Activated gamma-delta T cell treated with anti-CD3 and anti-CD28 coated beads, Interleukin-2, amount 50 U/mL, for 16 hours (primary cell): ENCODE results near the gene PHF23.

ENCODE experiments used
- DNase-seq: peaks from one replicate; pipeline ENCODE4 v3.0.0-alpha.2; 2020; ENCODE audit warnings: low read depth

The PHF23 gene

DNA sequence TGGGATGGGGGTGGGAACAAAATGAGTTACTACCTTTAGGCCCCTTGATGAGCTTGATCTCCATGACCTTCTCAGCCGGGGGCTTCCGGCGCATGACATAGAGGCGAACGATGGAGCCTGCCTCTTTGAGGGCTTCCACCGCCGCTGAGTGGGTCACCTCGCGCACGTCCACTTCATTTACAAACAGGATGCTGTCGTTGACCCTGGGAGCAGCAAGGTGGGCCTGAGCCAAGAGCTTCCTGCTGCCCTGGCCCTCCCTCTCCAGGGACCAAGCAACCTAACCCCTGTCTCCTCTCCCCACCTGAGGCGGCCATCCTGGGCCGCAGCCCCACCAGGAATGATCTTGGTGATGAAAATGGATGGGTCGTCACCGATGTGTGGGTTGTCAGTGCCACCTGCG is 35.9 kb downstream of the PHF23 start:
- DNase-seq: no peak

DNA sequence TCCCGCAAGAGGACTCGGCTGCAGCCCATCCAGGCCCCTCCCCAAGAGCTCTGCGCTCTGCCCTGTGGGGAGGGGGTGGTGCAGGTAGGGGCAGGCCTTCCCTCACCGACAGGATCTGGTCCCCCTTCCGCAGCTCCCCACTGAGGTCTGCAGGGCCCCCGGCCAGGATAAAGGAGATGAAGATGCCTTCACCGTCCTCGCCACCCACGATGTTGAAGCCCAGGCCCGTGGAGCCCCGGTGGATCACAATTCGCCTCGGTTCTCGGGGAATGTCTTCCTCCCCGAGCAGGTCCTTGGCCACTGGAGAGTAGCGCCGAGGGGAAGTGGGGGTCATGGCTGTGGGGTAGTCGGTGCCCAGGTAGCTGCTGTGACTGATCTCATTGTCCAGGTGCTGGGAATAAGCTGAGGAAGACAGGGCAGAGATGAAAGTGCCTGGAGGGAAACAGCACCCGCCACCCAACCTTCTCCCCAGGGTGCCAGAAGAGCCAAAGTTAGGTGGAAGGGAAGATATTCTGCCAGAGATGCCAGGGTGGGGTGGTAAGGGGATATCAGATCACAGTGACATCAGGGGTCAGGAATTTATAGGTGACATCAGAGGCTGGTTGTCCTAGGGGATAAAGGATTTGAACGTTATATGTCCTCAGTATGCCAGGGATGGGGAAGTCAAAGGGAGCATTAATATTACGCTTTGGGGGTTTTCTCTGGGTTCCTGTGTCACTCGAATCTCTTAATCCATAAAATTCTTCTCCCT is 42.4 kb downstream of the PHF23 start:
- DNase-seq: no peak

DNA sequence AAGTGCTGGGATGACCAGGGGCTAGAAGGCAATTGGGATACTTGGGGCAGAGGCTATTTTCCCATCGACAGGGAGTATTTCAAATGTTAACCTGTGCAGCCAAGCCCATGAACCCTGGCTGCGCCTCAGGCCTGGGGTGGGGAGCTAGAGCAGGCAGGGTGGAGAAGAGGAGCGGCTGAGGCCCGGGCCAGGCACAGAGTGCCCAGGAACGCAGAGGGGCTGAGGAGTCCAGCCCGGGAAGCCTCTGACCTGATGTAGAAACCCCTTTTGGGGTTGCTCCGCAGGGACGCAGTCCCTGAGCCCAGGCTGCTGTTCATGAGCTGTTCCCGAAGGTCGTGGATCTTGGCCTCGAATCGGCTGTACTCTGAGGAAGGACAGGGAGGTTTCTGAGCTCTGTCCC is 43.3 kb downstream of the PHF23 start:
- DNase-seq: no peak

DNA sequence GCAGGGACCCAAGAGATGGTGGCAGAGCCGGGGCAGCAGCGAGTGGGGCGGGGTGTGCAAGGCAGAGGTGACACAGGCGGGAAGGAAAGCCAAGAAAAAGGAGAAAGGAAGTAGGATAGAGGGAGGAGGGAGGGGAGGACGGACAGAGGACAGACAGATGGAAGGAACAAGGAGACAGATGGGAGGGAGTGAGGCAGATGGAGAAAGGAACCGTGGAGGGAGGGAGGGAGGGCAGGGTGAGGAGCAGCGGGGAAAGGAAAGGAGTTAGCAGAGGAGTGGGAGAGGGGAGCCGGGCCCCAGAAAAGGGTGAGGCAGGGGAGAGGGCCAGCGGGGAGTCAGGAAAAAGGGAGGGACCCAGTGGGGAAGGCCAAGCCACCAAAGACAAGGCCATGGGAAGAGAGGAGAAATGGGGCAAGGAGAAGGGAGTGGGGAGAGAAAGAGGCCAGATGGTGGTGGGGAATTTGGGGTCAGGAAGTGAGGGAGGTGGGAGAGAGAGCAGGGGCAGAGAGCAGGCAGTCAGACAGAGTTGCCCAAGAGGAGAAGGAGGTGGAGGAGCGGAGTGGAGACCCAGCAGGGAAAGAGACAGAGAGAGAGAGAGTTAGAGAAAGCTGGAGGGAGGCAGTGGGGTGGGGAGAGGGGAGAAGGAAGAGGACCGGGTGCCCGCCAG is 46.9 kb downstream of the PHF23 start:
- DNase-seq: no peak

DNA sequence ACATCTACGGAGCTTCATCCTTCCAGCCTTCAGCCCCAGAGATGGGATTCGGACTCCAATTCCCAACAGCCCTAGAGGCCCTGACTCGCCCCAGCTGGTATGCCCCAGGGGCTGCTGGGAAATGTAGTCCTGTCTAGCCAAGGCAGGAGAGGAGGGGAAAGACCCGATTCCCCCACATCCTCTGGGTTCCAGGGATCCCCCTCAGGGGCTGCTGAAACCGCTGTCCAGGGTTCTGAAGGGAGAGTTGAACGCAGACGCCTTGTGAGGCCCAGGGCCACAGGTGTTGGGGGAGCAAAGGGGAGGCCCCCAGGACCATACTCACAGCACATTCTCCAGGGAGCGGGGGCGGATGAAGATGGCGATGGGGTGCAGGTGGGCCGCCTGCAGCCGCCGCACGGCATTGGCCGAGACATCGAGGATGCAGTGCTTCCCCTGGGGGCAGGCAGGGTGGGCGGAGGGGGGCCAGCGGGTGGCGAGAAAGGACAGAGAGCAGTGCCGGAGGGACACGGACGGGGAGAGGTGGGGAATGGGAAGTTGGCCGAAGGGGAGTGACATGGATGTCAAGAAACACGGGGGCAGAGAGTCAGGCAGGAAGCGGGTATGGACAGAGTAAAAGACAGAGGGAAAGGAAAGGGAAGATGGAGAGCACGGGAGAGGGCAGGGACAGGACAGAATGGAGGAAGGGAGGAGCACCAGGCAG is 47.5 kb downstream of the PHF23 start:
- no peak for DNase-seq

DNA sequence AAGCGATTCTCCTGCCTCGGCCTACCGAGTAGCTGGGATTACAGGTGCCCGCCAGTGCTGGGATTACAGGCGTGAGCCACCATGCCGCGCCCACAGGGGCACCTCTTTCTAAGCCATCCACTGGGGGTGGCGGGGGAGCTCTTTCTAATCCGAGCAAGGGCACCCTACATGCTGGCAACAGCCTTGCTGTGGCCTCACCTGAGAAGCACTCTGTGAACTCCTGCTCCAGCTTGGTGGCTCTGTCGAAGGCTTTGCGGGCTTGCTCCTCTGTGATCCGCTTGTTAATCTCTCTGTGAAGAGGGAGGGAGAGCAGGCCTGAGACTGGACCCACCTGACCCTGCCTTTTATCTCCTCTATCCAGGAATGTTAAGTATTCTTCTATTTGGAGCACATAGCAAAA is 48.2 kb downstream of the PHF23 start:
- no peak for DNase-seq

DNA sequence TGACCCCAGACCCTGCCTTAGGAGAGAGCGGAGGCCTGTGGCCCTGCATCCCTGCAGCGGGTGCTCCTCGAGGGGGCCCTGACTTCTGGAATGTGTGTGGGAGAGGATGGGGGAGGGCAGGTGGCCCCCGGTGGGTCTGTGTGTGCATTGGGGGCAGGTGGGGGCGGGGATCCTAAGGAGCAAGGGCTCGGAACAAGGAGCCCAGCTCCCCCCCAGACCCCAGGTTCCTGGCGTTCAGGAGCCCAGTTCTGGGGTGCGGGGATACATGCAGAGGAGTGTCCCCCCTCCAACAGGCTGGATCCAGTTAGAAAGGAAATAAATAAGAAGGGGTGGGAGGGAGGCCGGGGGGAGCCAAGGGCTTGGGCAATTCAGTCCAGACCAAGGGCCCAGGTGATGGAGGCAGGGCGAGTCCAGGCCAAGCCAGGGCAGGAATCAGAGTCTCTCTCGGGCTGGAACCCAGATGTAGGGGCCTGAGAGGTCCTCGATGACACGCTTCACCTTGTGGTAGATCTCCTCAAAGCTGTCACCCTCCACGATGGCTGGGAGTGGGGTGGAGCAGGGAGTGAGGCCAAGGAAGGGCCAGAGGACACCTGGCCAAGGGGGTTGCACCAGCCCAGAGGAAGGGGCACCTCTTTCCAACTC is 48.9 kb downstream of the PHF23 start:
- no peak for DNase-seq

DNA sequence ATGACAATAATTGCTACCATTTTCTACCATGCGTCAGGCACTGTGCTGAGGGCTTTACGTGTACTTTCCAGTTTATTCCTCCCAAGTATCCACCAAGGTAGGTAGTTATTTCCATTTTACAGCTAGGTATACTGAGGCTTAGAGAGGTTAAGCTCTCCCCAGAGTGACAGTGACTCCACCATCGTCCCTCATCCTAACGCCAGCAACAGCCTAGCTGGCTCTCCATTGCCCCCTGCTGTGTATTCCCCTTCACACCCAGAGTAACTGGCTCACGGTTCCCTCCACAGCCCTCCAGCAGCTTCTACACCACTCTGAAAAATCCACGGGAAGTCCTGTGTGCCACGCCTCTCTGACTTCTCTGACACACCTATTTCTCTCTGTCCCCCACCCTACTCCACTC is 53.0 kb downstream of the PHF23 start:
- DNase-seq: no peak
